GM18870 (cell line): ENCODE data around the gene LARP4B.
A peak's percentile ranks its signal among the peaks of the same experiment; 100 is the strongest.

Experiments used
- ATAC-seq: cut with Tn5 transposase; IDR thresholded peaks from one replicate; pipeline ENCODE4 v1.9.1; 2021; ENCODE audit warnings: moderate library complexity; ENCODE audit not compliant: unreplicated experiment

The LARP4B gene

DNA sequence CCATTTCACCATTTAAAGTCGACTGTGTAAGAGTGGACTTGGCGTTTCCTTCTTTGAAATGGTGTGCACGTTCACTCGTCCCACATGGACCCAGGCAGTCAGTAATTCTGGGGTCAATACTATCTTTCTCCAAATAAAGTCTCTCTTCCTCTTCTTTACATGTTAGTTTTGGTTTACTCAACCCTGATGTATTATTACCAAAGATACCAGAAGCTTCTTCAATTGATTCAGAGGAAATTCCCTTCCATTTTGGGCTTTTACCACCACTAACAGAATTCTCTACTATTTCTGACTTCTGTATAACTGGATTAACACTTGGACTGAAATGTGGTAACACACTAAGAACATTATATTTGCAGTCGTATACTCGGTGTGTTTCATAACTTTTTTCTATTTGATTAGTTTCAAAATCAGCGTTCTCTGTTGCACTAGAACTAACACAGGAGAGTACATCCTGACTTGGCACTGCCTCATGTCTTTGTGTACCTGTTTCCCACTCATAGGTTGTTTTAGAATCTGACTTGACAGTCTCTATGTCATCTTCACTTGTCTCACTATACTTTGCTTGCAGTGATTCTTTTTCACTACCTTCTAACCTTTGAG, 60.8 kb downstream of the LARP4B start:
- ATAC-seq, result peak; percentile 37

- ATAC-seq, result no peak
Measured at GRCh38 chr10:869171-869570, 62.3 kb downstream of the LARP4B start.

DNA sequence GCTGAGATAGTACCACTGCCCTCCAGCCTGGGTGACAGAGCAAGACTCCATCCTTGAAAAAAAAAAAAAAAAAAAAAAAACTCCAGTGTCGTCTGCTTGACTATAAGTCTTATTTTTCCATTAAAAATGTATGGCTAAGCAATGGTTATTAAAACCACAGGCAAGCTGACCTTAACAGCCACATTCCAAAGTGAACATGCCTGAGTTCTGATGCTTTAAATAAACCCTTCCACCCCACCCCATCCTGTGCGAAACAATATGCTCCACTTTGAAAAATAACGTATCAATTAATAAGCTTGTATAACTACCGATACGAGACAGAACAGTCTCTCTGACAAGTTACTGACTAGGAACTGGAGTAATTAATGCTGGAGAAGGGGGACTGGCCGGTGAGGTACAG, 63.7 kb downstream of the LARP4B start:
- no peak for ATAC-seq

DNA sequence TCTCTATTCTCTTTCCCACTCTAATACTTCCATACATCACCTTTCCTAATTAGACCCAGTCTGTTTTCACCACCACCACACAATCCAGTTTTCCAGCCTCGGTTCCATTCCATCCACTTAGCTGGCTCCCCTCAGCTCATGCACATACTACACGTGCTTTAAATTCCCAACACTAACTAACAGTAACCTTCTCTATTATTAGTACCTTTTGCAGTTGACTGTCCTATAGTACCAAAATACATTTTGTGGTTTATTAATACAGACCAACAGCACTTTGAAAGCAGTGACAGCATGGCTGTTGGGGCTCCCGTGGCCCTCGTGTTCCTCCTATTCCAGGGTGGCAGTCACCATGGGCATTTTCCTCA, 64.9 kb downstream of the LARP4B start:
- no peak for ATAC-seq

- ATAC-seq, result no peak
Measured at GRCh38 chr10:865924-866576, 65.5 kb downstream of the LARP4B start.

DNA sequence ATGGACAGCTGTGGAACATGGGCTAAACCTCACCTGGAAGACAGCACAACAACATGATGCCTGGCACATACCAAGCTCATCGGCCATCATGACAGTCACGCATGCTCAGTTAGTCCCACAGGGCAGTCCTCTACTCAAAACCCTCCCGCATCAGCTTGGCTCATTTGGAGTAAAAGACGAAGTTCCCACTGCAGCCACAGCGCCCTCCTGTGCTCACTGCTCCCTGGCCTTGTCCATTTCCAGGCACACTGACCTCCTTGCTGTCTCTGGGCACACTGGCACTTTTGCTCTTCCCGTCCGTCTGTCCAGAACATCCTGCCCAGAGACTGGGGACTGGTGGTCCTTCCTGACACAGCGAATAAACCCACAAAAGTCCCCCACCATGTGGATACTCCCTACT, 66.2 kb downstream of the LARP4B start:
- ATAC-seq, result no peak

GRCh38 chr10:860519-860918, 71.0 kb downstream of the LARP4B start:
- no peak for ATAC-seq

- no peak for ATAC-seq
Measured at GRCh38 chr10:856416-857157, 74.9 kb downstream of the LARP4B start.

- ATAC-seq, result no peak
Measured at GRCh38 chr10:855671-856070, 75.8 kb downstream of the LARP4B start.

GRCh38 chr10:855079-855478, 76.4 kb downstream of the LARP4B start:
- ATAC-seq, result no peak

- no peak for ATAC-seq
Measured at GRCh38 chr10:853017-853416, 78.5 kb downstream of the LARP4B start.

DNA sequence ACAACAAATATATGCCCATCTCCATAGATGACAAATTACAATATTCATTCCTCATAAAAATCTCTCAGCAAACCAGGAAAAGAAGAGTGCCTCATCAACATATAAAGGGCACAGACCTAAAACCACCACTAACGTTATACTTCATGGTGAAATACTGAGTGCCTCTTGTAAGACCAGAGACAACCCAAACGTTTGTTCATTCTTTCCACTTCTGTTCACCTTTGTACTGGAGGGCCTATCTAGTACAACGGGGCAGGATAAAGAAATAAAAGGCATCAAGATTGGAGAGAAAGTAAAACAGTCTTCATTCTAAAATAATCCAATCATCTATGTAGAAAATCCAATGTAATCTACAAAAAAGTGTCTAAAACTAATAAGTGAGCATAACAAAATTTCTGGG, 79.1 kb downstream of the LARP4B start:
- no peak for ATAC-seq

GRCh38 chr10:851901-852300, 79.6 kb downstream of the LARP4B start:
- ATAC-seq, result peak; percentile 96

DNA sequence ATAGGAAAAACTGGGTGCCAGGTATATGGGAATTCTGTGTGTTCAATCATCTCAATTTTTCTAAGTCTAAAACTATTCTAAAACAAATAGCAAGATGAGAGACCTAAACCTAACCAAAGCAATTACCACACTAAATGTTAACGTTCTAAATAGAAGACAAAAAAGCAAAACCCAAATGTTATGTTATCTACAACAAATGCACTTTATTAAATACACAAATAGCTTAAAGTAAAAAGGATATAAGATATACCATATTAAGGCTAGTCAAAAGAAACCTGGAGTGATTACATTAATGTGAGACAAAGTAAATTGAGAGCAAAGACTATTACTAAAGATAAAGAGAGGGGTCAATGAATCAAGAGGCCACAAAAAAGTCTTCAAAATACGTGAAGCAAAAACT, 81.4 kb downstream of the LARP4B start:
- no peak for ATAC-seq

GRCh38 chr10:847868-848267, 83.6 kb downstream of the LARP4B start:
- no peak for ATAC-seq

- ATAC-seq, result no peak
Measured at GRCh38 chr10:846126-846685, 85.3 kb downstream of the LARP4B start.

DNA sequence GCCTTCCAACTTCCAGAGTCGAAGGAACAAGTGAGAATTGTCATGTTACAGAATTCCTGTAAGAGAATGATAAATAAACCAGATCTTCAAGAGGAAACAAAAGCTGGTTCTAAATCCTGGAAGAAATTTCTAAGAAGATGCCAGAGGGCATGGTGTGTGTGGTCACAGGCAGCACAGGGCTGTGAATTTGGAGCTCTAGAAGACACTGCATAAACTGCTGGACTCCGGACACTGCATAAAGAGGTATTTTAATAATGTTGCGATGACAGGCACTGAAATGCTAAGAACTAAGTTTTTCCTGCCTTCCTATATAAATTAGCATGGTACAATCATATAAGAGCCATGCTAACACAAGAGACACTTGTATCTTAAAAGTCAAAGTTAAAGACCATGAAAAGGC, 86.0 kb downstream of the LARP4B start:
- no peak for ATAC-seq

GRCh38 chr10:844552-844951, 87.0 kb downstream of the LARP4B start:
- no peak for ATAC-seq

- ATAC-seq, result no peak
Measured at GRCh38 chr10:843703-844102, 87.8 kb downstream of the LARP4B start.

- ATAC-seq, result no peak
Measured at GRCh38 chr10:842795-843194, 88.7 kb downstream of the LARP4B start.

DNA sequence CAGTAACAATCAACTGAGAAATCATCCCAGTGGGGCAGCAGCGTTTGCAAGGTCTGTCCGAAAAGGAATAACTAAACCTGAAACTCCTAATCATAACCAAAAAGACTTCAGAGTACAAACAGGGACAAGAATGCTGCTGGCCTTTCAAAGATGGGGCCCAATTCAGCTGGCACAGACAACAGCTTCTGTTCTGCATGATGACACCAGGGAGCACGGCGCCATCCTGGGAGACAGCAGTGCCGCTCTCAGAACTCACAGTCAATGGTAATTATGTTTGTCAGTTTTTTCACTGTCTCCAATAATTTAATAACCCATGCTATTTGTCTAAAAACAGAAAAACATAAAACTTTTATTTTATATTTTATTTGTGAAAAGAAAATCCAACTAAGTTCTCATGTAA, 90.0 kb downstream of the LARP4B start:
- ATAC-seq, result no peak

DNA sequence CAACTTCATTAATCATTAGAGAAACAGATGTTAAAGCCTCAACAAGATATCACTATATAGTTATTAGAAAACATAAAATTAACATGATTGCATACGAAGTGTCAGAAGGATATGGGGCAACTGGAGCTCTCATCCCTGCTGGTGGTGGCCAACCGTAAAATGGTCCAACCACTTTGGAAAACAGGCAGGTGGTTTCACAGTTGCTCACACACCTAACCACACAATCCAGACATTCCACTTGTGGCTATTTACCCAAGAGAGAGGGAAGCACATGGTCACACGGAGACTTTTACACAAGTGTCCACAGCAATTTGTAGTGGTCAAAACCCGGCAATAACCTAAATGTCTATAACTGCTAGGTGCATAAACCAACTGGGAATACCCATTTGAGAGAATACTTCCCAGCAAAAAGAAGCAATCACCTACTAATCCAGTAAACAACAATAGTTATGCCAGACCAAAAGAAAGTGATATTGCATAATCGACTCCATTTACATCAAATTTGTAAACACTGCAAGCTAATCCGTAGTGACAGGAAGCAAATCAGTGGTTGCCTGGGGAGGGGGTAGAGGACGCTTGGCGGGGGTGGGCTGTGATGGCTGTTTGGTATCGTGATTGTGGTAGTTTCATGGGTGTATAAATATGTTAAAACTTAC, 91.8 kb downstream of the LARP4B start:
- ATAC-seq, result no peak
